Measurements from ENCODE around the gene CDH4. TPM values are rescaled to one million over a fixed set of nuclear protein-coding genes. Genes with fewer than 3 reads are reported as not detected.

CDH4 gene
- total RNA-seq, 2 experiments from 2014 or later = not detected

DNA sequence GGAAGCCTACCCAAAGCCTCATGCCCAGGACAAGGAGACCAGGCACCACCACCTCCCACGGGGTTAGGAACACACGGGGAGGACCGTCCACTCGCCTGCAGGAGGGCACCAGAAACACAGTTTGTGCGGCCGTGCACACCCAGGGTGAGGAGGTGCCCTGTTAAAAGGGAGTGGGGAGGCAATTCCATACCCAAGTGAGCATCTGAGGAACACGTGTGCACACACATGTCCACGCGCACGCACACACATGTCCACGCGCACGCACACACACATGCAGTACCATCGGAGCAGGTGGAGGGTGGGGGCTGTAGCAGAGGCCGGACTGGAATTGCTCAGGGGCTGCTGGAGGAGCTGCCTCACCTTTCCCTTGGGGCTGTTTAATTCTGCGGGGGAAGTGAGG is 554.3 kb downstream of the CDH4 start:
- no TSS peak for BruUV-seq (replicated peaks)
- no peak for TF ChIP-seq EZH2phosphoT487 (IDR thresholded peaks at IDR 0.05; ENCODE audit: borderline replicate concordance, low read depth, low read length)
- TF ChIP-seq, protein P1, sequence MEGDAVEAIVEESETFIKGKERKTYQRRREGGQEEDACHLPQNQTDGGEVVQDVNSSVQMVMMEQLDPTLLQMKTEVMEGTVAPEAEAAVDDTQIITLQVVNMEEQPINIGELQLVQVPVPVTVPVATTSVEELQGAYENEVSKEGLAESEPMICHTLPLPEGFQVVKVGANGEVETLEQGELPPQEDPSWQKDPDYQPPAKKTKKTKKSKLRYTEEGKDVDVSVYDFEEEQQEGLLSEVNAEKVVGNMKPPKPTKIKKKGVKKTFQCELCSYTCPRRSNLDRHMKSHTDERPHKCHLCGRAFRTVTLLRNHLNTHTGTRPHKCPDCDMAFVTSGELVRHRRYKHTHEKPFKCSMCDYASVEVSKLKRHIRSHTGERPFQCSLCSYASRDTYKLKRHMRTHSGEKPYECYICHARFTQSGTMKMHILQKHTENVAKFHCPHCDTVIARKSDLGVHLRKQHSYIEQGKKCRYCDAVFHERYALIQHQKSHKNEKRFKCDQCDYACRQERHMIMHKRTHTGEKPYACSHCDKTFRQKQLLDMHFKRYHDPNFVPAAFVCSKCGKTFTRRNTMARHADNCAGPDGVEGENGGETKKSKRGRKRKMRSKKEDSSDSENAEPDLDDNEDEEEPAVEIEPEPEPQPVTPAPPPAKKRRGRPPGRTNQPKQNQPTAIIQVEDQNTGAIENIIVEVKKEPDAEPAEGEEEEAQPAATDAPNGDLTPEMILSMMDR (conservative IDR thresholded peaks at IDR 0.05; ENCODE audit: low read length) = no peak
- Histone ChIP-seq H3K4me3 (ENCODE audit: low read depth, low read length, poor library complexity, severe bottlenecking) (no peak overlapping the region), H3K79me2 (ENCODE audit: insufficient read depth, low read depth, low read length) (no peaks in the 10 kb centered on the region), H2AFZ (ENCODE audit: low read length) (no peak overlapping the region), H3K36me3 (ENCODE audit: insufficient read depth, low read length) (no peaks in the 10 kb centered on the region), H4K20me1 (ENCODE audit: insufficient read depth, low read length) (no peaks in the 10 kb centered on the region), H3K27ac (ENCODE audit: low read depth, low read length, poor library complexity, severe bottlenecking) (no peak overlapping the region), H3K4me1 (ENCODE audit: insufficient read depth, low read length, poor library complexity, severe bottlenecking) (no peaks in the 10 kb centered on the region), H3K4me2 (ENCODE audit: low read length) (no peak overlapping the region), H3K9me2 (ENCODE audit: insufficient read depth, low read length) (no peaks in the 10 kb centered on the region), H3K9me3 (ENCODE audit: low read length) (no peaks in the 10 kb centered on the region)
- intact Hi-C loops (cut with micrococcal nuclease; ENCODE audit: unreplicated experiment) = no loop called here
- CTCF ChIA-PET (ENCODE audit: unreplicated experiment) = no interaction called here
- DNase-seq (ENCODE audit: low spot score) = no peak
- POLR2A ChIA-PET = no interaction called here

DNA sequence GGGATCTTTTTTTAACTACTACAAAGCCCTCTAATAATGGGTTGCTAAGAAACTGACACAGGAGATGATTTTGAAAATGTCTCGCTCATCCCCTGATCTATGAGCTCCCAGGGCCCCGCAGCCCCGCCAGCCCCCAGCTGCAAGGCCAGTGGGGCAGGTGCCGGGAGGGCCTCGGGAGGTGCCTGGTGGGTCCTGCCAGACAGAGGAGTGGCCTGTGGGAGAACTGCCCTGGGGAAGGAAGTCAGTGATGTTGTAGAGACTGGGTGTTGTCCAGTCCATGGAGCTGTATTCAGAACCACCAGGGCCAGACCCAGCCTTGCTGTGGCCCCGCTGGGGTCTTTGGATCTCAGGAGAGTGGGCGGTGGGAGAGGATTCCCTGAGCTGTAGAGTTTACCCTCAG is 554.9 kb downstream of the CDH4 start:
- BruUV-seq (replicated peaks) = no TSS peak
- no peaks in the 10 kb centered on the region for H4K20me1 ChIP-seq (ENCODE audit: insufficient read depth, low read length)
- intact Hi-C loops (cut with micrococcal nuclease; ENCODE audit: unreplicated experiment) = no loop called here
- no peak overlapping the region for H3K4me3 ChIP-seq (ENCODE audit: low read depth, low read length, poor library complexity, severe bottlenecking)
- H3K4me1 ChIP-seq (ENCODE audit: insufficient read depth, low read length, poor library complexity, severe bottlenecking) = no peaks in the 10 kb centered on the region
- H3K4me2 ChIP-seq (ENCODE audit: low read length) = no peak overlapping the region
- H3K36me3 ChIP-seq (ENCODE audit: insufficient read depth, low read length) = no peaks in the 10 kb centered on the region
- no peak overlapping the region for H3K27ac ChIP-seq (ENCODE audit: low read depth, low read length, poor library complexity, severe bottlenecking)
- no peaks in the 10 kb centered on the region for H3K79me2 ChIP-seq (ENCODE audit: insufficient read depth, low read depth, low read length)
- TF ChIP-seq EZH2phosphoT487 (IDR thresholded peaks at IDR 0.05; ENCODE audit: borderline replicate concordance, low read depth, low read length) = no peak
- TF ChIP-seq, protein P1 (conservative IDR thresholded peaks at IDR 0.05; ENCODE audit: low read length) = no peak
- ChIA-PET CTCF (ENCODE audit: unreplicated experiment) (interaction anchor here (0.6 kb wide), 1 partner anchor 95 kb away, joined by 3 read pairs; no protein-coding TSS in a partner anchor), POLR2A (no interaction called here)
- no peak for DNase-seq (ENCODE audit: low spot score)
- no peak overlapping the region for H2AFZ ChIP-seq (ENCODE audit: low read length)
- no peaks in the 10 kb centered on the region for H3K9me2 ChIP-seq (ENCODE audit: insufficient read depth, low read length)
- H3K9me3 ChIP-seq (ENCODE audit: low read length) = no peaks in the 10 kb centered on the region

- TF ChIP-seq EZH2phosphoT487 (IDR thresholded peaks at IDR 0.05; ENCODE audit: borderline replicate concordance, low read depth, low read length) = no peak
- TF ChIP-seq, protein P1 (conservative IDR thresholded peaks at IDR 0.05; ENCODE audit: low read length) = no peak
- Histone ChIP-seq H3K4me1 (ENCODE audit: insufficient read depth, low read length, poor library complexity, severe bottlenecking) (no peaks in the 10 kb centered on the region), H3K4me2 (ENCODE audit: low read length) (no peak overlapping the region), H3K27ac (ENCODE audit: low read depth, low read length, poor library complexity, severe bottlenecking) (no peak overlapping the region), H3K9me3 (ENCODE audit: low read length) (no peaks in the 10 kb centered on the region), H4K20me1 (ENCODE audit: insufficient read depth, low read length) (no peaks in the 10 kb centered on the region), H3K36me3 (ENCODE audit: insufficient read depth, low read length) (no peaks in the 10 kb centered on the region), H2AFZ (ENCODE audit: low read length) (no peak overlapping the region), H3K9me2 (ENCODE audit: insufficient read depth, low read length) (no peaks in the 10 kb centered on the region), H3K79me2 (ENCODE audit: insufficient read depth, low read depth, low read length) (no peaks in the 10 kb centered on the region), H3K4me3 (ENCODE audit: low read depth, low read length, poor library complexity, severe bottlenecking) (no peak overlapping the region)
- ChIA-PET CTCF (ENCODE audit: unreplicated experiment) (interaction anchor here (0.6 kb wide), 1 partner anchor 95 kb away, joined by 3 read pairs; no protein-coding TSS in a partner anchor), POLR2A (no interaction called here)
- intact Hi-C loops (cut with micrococcal nuclease; ENCODE audit: unreplicated experiment) = no loop called here
- no TSS peak for BruUV-seq (replicated peaks)
- no peak for DNase-seq (ENCODE audit: low spot score)
Measured at GRCh38 chr20:61807471-61808160, 555.6 kb downstream of the CDH4 start.

All from OCI-LY7 (cell line).